GM21717 (cell line): ENCODE results near the gene GMDS.
"Not testable (repeated sequence)": the region's sequence is repeated elsewhere in the genome, so short reads cannot be mapped to it uniquely, and the experiment has no call there.

Experiments
- ATAC-seq: cut with Tn5 transposase; IDR thresholded peaks from one replicate; pipeline ENCODE4 v1.9.1; 2021; ENCODE audit warnings: mild to moderate bottlenecking, moderate library complexity; ENCODE audit not compliant: unreplicated experiment

Gene GMDS

GRCh38 chr6:1762203-1762602 lies 483.2 kb downstream of the GMDS start:
- ATAC-seq: no peak

- ATAC-seq: no peak
Measured at GRCh38 chr6:1761477-1761877, 483.9 kb downstream of the GMDS start.

- ATAC-seq: no peak
Measured at GRCh38 chr6:1760876-1761275, 484.5 kb downstream of the GMDS start.

GRCh38 chr6:1759870-1760269 lies 485.5 kb downstream of the GMDS start:
- ATAC-seq: no peak

- ATAC-seq: no peak
Measured at GRCh38 chr6:1758076-1758679, 487.2 kb downstream of the GMDS start.

GRCh38 chr6:1757131-1757530 lies 488.3 kb downstream of the GMDS start:
- no peak for ATAC-seq

- ATAC-seq: no peak
Measured at GRCh38 chr6:1756472-1757129, 488.8 kb downstream of the GMDS start.

GRCh38 chr6:1751063-1751462 lies 494.3 kb downstream of the GMDS start:
- not testable (repeated sequence) for ATAC-seq

- ATAC-seq: no peak
Measured at GRCh38 chr6:1749041-1749440, 496.4 kb downstream of the GMDS start.

- no peak for ATAC-seq
Measured at GRCh38 chr6:1747531-1747930, 497.9 kb downstream of the GMDS start.

GRCh38 chr6:1747003-1747402 lies 498.4 kb downstream of the GMDS start:
- ATAC-seq: no peak

- no peak for ATAC-seq
Measured at GRCh38 chr6:1745814-1746213, 499.6 kb downstream of the GMDS start.

- ATAC-seq: no peak
Measured at GRCh38 chr6:1744543-1744942, 500.9 kb downstream of the GMDS start.

- ATAC-seq: peak; percentile 92
Measured at GRCh38 chr6:1739680-1740079, 505.7 kb downstream of the GMDS start.

GRCh38 chr6:1739220-1739619 lies 506.2 kb downstream of the GMDS start:
- ATAC-seq: peak; percentile 45

- no peak for ATAC-seq
Measured at GRCh38 chr6:1738558-1739081, 506.8 kb downstream of the GMDS start.

- ATAC-seq: no peak
Measured at GRCh38 chr6:1737463-1738311, 507.7 kb downstream of the GMDS start.

GRCh38 chr6:1736346-1737105 lies 508.9 kb downstream of the GMDS start:
- ATAC-seq: no peak

- ATAC-seq: no peak
Measured at GRCh38 chr6:1735239-1735803, 510.1 kb downstream of the GMDS start.

GRCh38 chr6:1730882-1731281 lies 514.5 kb downstream of the GMDS start:
- ATAC-seq: no peak

- ATAC-seq: no peak
Measured at GRCh38 chr6:1729750-1730140, 515.7 kb downstream of the GMDS start.
